GM18517 (cell line): ENCODE results near the gene SLC6A12.
"Not testable (repeated sequence)": the region's sequence is repeated elsewhere in the genome, so short reads cannot be mapped to it uniquely, and the experiment has no call there.

ENCODE experiments used
- ATAC-seq: cut with Tn5 transposase; IDR thresholded peaks from one replicate; pipeline ENCODE4 v1.9.1; 2021; ENCODE audit warnings: mild to moderate bottlenecking, moderate library complexity; ENCODE audit not compliant: unreplicated experiment

The SLC6A12 gene

GRCh38 chr12:202081-202731 lies 11.8 kb downstream of the SLC6A12 start:
- no peak for ATAC-seq

- ATAC-seq: no peak
Measured at GRCh38 chr12:201361-201760, 12.6 kb downstream of the SLC6A12 start.

- no peak for ATAC-seq
Measured at GRCh38 chr12:198705-199104, 15.3 kb downstream of the SLC6A12 start.

- no peak for ATAC-seq
Measured at GRCh38 chr12:197911-198695, 15.9 kb downstream of the SLC6A12 start.

DNA sequence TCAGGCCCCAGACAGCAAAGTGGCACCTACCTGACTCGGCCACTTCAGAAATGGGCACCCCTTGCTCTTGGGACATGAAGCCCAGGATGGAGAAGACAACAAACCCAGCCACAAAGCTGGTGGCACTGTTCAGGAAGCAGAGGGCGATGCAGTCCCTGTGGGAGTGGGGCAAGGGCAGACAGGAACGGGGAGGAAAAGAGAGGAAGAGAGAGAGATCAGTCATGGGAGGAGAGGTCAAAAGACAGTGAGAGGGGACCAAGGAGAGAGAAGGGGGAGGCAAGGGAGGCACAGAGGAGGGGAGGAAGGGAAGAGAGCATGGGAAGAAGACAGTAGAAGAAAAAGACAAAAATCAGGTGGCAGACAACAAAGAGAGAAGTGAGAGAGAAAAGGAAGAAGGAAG lies 16.6 kb downstream of the SLC6A12 start:
- ATAC-seq: no peak

- no peak for ATAC-seq
Measured at GRCh38 chr12:196436-196835, 17.5 kb downstream of the SLC6A12 start.

- ATAC-seq: no peak
Measured at GRCh38 chr12:195951-196350, 18.0 kb downstream of the SLC6A12 start.

GRCh38 chr12:195156-195555 lies 18.8 kb downstream of the SLC6A12 start:
- ATAC-seq: no peak

DNA sequence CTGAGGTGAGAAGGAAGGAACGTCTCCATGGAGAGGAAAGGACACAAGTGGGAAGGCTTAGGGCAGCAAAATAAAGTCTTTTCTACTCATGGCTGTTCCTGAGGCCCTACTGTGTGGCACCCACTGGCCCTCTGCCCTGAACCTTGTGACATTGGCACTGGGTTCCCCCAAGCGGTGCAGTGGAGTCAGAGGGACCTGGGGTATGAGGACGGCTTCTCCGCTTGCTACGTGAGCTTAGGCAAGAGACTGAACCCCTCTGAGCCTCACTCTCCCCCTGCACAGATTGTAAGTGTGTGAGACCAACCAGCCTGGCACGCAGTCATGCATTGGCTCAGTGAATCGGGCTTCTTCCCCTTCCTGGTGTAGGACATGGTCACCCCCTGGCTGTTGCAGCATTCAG lies 19.7 kb downstream of the SLC6A12 start:
- no peak for ATAC-seq

- no peak for ATAC-seq
Measured at GRCh38 chr12:193261-193660, 20.7 kb downstream of the SLC6A12 start.

DNA sequence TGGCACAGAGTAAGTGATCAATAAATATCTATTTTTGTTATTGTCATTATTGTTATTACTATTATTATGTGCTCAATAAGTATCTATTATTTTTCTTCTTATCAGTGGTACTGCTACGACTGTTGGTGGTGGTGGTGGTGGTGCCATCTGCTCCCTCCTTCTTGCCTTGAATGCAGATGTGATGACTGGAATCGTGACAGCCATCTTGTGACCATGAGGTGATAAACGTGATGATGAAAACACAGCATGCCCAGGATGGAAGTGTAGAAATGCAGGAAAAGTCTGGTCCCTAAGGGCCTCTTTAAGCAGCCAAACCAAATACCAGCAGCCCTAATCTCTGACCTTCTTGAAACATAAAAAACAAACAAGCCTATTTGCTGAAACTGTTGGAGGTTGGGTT lies 22.4 kb downstream of the SLC6A12 start:
- ATAC-seq: no peak

DNA sequence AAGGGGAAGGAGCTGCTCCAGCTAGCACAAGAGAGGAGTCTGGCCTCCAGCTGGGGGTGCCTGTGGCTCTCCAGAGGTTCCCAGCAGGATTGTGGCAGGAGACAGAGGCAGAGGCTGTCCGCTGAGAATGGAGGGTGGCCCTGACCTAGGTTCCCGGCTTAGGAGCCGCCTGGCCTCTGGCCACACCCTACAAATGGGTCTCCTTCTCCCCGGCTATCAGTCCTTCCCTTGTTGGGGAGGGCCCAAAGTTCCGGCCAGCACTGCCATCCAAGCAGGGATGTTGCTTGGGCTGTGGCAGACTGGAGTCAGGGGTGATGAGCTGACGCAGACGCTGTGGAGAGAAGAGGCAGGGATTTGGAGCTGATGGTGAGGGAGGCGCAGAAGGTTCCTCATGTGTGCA lies 23.1 kb downstream of the SLC6A12 start:
- no peak for ATAC-seq

DNA sequence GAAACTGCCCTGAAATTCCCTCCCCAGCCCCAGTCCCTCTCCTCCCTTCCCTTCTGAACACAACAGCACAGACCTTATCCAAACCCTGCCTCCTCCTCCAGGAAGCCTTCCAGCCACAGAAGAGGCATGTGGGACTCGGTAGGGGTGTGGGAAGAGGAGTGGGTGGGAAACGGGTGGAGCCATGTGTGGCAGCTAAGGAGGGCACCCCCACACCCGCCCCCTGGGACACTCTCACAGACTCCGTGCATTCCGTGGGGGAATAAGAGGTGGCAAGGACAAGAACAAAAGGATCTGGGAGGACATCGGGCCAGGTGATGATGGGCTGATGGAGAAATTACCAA lies 24.4 kb downstream of the SLC6A12 start:
- ATAC-seq: no peak

DNA sequence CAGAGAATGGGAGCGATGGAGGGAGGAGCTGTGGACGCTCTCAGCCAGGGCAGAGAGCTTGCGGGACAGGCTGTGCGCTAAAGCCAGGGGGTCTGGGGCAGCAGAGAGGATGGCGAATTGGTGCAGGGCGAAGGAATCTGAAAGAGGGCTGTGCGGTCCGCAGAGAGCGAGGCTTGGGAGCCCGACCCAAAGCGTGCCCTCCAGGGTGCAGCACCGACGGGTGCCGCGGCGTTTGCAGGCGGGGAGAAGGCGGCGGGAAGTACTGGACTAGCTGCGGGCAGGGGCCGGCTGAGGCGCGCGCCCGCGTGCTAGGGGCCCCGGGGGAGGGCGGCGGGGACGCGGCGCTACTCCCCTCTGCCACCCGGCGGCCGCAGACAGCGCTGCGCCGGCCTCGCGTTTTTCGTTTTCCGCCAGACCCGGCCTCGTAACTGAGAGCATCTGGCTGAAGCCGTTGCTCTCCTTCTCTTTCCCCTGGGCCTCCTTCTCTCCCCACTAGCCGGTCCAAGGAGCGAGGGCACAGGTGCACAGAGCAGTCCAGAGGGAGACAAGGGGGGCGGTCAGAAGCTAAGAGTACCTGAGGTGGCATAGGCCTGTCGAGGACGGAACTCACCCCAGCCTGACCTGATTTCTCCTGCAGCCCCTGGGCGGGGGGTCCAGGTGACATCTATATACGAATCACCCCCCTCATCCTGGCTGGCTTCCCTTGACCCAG lies 24.9 kb downstream of the SLC6A12 start:
- no peak for ATAC-seq

- not testable (repeated sequence) for ATAC-seq
Measured at GRCh38 chr12:187986-188909, 25.7 kb downstream of the SLC6A12 start.

GRCh38 chr12:186006-186625 lies 27.8 kb downstream of the SLC6A12 start:
- no peak for ATAC-seq

GRCh38 chr12:185576-185955 lies 28.4 kb downstream of the SLC6A12 start:
- no peak for ATAC-seq

DNA sequence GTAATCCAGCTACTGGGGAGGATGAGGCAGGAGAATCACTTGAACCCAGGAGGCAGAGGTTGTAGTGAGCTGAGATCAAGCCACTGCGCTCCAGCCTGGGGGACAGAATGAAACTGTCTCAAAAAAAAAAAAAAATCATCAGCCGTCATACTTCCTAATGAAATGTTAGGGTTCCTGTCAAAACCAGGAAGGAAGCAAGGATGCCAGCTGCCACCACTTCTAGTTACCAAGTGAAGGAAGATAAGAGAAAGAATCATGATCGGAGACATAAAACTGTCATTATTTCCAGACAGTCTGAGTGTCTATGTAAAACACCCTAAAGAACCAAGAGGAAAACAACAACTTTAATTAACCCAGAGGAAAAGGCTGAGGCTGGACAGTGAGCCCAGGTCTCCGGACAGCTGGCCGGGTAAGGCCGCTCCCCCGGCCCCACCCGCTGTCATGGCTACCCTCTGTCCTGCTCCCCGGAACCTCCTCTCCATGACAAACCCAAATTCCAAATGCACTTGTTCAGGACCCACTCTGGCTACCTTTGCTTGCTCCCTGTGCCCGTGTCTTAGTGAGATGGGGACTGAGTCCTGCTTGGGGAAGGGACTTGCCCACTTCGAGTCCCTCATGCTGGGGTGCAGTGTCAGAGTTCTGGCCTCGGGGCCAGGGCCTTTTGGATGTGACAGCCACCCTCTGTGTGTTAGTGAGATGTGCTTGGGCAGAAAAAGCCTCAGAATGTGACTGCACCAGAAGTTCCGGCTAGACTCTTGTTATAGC lies 29.0 kb downstream of the SLC6A12 start:
- no peak for ATAC-seq

GRCh38 chr12:182381-182892 lies 31.5 kb downstream of the SLC6A12 start:
- no peak for ATAC-seq

DNA sequence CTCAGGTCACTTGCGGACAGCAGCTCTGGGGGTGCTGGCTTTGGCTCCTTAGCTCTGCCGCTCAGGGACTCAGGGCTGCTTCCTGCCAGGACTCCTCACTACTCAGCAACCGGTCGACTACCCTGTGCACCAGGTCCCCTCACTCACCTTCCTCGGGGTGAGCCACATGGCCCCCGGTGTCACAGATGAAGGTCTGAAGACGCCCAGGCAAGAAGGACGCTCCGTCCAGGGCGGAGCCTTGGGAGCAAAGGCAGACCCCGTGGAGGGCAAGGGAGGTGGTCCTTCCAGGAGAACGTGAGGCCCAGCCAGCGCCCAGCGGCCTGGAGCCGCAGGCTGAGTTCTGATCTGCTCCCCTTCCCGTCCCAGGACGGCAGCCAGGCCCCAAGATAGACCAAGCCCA lies 32.0 kb downstream of the SLC6A12 start:
- no peak for ATAC-seq
